Lung (tissue), 12 donors: ENCODE measurements around the gene EIF4G1. TPM values are rescaled to one million over a fixed set of nuclear protein-coding genes. Genes with fewer than 3 reads are reported as not detected.

ENCODE experiments used
- ATAC-seq: fragments of 200-7000 bp; cut with Tn5 transposase; one replicate; pipeline ENCODE4 v1.9.1; 2020; ENCODE audit warnings: moderate number of reproducible peaks; ENCODE audit not compliant: insufficient read depth, low FRiP score
- DNase-seq, 3 donors: peaks; one replicate each; pipeline ENCODE4 v3.0.0-alpha.2; 2013 to 2017
- H3K27ac ChIP-seq, 2 donors: one replicate each; pipeline ENCODE4 v1.5.1; 2013; ENCODE audit warnings: mild to moderate bottlenecking in 2 of 2, moderate library complexity in 2 of 2, control low read depth in 1 of 2, inconsistent platforms in 1 of 2, low read depth in 1 of 2, low read length in 1 of 2
- H3K27me3 ChIP-seq, 3 donors: one replicate each; pipeline ENCODE4 v1.5.1; 2013; ENCODE audit warnings: low read length in 2 of 3; ENCODE audit not compliant: control insufficient read depth in 3 of 3, insufficient read depth in 3 of 3
- H3K36me3 ChIP-seq, 4 donors: one replicate each; pipeline ENCODE4 v1.5.1; 2013; ENCODE audit warnings: low read length in 4 of 4, mild to moderate bottlenecking in 1 of 4, moderate library complexity in 1 of 4; ENCODE audit not compliant: control insufficient read depth in 4 of 4, insufficient read depth in 4 of 4
- H3K4me1 ChIP-seq, 5 donors: one replicate each; pipeline ENCODE4 v1.5.1; 2013; ENCODE audit warnings: low read length in 5 of 5, mild to moderate bottlenecking in 2 of 5, moderate library complexity in 1 of 5; ENCODE audit not compliant: control insufficient read depth in 5 of 5, insufficient read depth in 5 of 5
- H3K4me3 ChIP-seq: one replicate; pipeline ENCODE4 v1.5.1; 2013; ENCODE audit warnings: mild to moderate bottlenecking, control low read depth, moderate library complexity
- H3K9ac ChIP-seq, 2 donors: one replicate each; pipeline ENCODE4 v1.5.1; 2013; ENCODE audit warnings: low read length in 2 of 2, control low read depth in 1 of 2; ENCODE audit not compliant: insufficient read depth in 1 of 2
- H3K9me3 ChIP-seq, 4 donors: one replicate each; pipeline ENCODE4 v1.5.1; 2013; ENCODE audit warnings: low read length in 3 of 4, mild to moderate bottlenecking in 1 of 4, moderate library complexity in 1 of 4; ENCODE audit not compliant: control insufficient read depth in 4 of 4, insufficient read depth in 3 of 4
- WGBS, 2 donors: extraction: QIAGEN DNeasy Blood & Tissue Kit; methylation state at CpG; one replicate each; pipeline ENCODE4 v1.1.7; 2013; 5-methylcytosine and 5-hydroxymethylcytosine counted together
- polyA plus RNA-seq, 2 donors: library from polyadenylated mRNA; stranded (reverse); fragments of 200-250 nt; gene quantifications; one replicate each; pipeline ENCODE4 v1.2.1, GENCODE V29; 2013
- total RNA-seq, 2 donors: library from RNA; depleted of rRNA in 1 of 2; stranded (reverse); fragments of >200 nt in 1 of 2; gene quantifications; one replicate each; pipeline ENCODE4 v1.2.1, GENCODE V29; 2014 to 2021
- TF ChIP-seq, protein P1 (sequence below): IDR thresholded peaks from 2 replicates; pipeline ENCODE4 v1.5.1; 2012; ENCODE audit warnings: mild to moderate bottlenecking; ENCODE audit errors: control extremely low read depth, extremely low read depth
- donor health status: control.
- donor health status: control.
- donor health status: Bipolar disorder and iron deficiency.
- donor health status: healthy.
- donor health status: DM: yes; HTN: yes; CAD: no.

Gene EIF4G1
- total and polyA plus RNA-seq, 4 donors, result 201 to 419 (median 226) TPM

DNA sequence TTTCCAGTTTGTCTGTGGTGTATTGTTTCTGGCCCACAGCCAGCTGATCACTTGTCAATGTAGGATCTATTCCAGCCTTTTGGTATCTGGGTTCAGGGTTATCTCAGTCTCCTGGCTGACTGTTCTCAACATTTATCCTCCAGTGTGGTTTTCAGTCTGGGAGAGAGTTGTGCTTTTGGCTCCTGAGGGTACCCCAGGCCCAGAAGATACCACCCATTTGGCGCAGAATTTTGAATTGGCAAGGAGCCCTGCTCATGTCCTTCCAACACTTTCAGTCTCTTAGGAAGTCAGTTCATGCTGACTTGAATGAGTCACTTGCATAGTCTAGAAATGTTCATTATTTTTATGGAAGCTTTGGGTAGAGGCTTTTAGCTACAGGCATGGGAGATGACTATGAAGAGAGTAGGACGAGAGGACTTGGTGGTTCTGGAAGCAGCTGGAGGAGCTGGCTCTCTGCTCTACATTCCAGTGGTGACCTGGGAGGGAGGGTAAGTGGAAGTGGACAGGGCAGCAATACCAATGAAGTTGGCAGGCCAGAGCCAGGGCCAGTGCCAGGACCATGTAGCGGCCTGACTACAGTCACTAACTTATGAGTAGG is 54.3 kb downstream of the EIF4G1 start:
- no peak overlapping the region for H3K9ac ChIP-seq
- 62 to 84% methylated on average over 3 of the region's 3 CpGs for WGBS, 2 donors
- no peaks in the 10 kb centered on the region for H3K27me3 ChIP-seq
- H3K4me3 ChIP-seq, result no peak overlapping the region
- H3K9me3 ChIP-seq, result no peaks in the 10 kb centered on the region
- no peak overlapping the region for H3K27ac ChIP-seq
- DNase-seq (peak in 1 of 3 donors; percentile 49), ATAC-seq (no peak)
- peaks cover 10 to 30% (median 15%) of the 10 kb centered on the region in 4 donors for H3K36me3 ChIP-seq
- peaks cover 0 to 21% (median 7%) of the 10 kb centered on the region in 5 donors for H3K4me1 ChIP-seq
- TF ChIP-seq, protein P1, sequence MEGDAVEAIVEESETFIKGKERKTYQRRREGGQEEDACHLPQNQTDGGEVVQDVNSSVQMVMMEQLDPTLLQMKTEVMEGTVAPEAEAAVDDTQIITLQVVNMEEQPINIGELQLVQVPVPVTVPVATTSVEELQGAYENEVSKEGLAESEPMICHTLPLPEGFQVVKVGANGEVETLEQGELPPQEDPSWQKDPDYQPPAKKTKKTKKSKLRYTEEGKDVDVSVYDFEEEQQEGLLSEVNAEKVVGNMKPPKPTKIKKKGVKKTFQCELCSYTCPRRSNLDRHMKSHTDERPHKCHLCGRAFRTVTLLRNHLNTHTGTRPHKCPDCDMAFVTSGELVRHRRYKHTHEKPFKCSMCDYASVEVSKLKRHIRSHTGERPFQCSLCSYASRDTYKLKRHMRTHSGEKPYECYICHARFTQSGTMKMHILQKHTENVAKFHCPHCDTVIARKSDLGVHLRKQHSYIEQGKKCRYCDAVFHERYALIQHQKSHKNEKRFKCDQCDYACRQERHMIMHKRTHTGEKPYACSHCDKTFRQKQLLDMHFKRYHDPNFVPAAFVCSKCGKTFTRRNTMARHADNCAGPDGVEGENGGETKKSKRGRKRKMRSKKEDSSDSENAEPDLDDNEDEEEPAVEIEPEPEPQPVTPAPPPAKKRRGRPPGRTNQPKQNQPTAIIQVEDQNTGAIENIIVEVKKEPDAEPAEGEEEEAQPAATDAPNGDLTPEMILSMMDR, result no peak

DNA sequence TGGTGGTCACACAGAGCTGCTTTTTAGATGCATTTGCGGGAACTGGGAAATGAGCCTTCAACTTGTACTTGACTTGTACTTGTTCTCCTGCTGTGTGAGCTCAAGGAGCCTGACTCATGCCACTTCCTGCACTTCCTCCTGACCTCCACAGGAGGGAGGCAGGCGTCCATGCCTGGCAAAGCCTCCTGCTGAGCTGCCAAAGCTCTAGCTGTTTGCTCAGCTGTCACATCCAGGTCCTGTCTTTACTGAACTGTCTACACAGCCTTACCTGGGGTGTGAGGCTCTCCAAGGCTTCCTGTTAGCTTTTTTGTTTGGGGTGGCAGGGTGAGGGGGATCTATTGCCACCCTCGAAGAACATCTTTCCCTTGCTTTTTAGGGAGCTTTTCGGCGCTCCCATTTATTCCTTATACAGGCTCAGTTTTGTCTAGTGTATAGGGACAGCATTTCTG is 57.2 kb downstream of the EIF4G1 start:
- 44 to 45% methylated on average over 5 of the region's 5 CpGs for WGBS, 2 donors
- ATAC-seq (peak; percentile 81), DNase-seq (peak; percentile 82 to 91 (median 85))
- Histone ChIP-seq H3K4me1 (peaks cover 0 to 7% (median 3%) of the 10 kb centered on the region in 5 donors), H3K36me3 (peaks cover 8 to 15% (median 11%) of the 10 kb centered on the region in 4 donors), H3K4me3 (no peak overlapping the region), H3K27me3 (no peaks in the 10 kb centered on the region), H3K9ac (no peak overlapping the region), H3K9me3 (no peaks in the 10 kb centered on the region), H3K27ac (no peak overlapping the region)
- TF ChIP-seq, protein P1, result peak; percentile 93

DNA sequence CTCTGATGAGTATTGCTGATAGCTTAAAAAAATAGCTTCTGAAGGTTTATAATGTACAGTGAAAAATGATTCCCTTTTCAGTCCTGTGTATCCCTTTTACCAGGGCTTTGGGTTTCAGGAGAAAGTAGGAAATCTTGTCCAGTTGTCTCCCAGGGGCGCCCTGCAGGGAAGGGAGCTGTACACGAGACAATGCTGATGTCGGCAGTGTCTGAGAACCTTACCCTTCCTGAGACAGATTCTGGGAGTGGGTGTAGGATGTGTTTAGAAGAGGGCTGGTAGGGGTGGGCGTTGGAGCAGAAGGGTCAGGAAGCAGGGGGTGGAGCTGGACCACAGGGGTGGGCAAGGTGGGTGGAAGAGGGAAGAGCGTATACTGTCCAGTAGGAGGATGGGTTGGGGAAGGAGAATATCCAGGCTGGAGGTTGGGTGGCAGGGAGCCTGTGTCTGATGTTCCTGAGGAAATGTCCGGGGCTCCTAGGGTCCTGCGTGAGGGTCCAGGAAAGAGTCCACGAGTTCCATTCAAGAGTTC is 58.0 kb downstream of the EIF4G1 start:
- ATAC-seq (no peak), DNase-seq (no peak)
- Histone ChIP-seq H3K4me1 (peaks cover 0 to 7% (median 1%) of the 10 kb centered on the region in 5 donors), H3K9ac (no peak overlapping the region), H3K4me3 (no peak overlapping the region), H3K36me3 (peaks cover 3 to 11% (median 8%) of the 10 kb centered on the region in 4 donors), H3K27me3 (no peaks in the 10 kb centered on the region), H3K9me3 (no peaks in the 10 kb centered on the region), H3K27ac (no peak overlapping the region)
- WGBS, 2 donors, result 74 to 85% methylated on average over 8 of the region's 8 CpGs
- TF ChIP-seq, protein P1, result no peak
